K562 (cell line): ENCODE results near the gene BMPR2. TPM values are rescaled to one million over a fixed set of nuclear protein-coding genes. Genes with fewer than 3 reads are reported as not detected.

Source experiments
- ATAC-seq: fragments of 200-7000 bp; cut with Tn5 transposase; 3 replicates; pipeline ENCODE4 v1.9.1; 2020; ENCODE audit warnings: moderate library complexity
- BruUV-seq: library from RNA; stranded (reverse); fragments of 400-500 nt; replicated peaks from 2 replicates; lab custom pipeline; 2021; lab: Mats Ljungman, UMichigan
- CTCF ChIA-PET: fragments of 300-600 bp; formaldehyde crosslinking; extraction: SDS; loops from one replicate; lab custom pipeline; 2021; ENCODE audit warnings: low intra/inter-chr PET ratio; lab: Yijun Ruan, JAX
- POLR2A ChIA-PET: fragments of 300-600, 350-650 bp; sonication (Branson Sonifier 250); formaldehyde crosslinking; extraction: SDS; loops from one replicate; lab custom pipeline; 2021; ENCODE audit warnings: antibody characterized with exemption, inconsistent platforms; lab: Yijun Ruan, JAX
- DNase-seq, 4 experiments: peaks; one replicate each; pipeline versions ENCODE4 v3.0.0 to v3.0.0-alpha.2; 2011 to 2018; ENCODE audit warnings: low spot score in 3 of 4, mixed read lengths in 3 of 4; ENCODE audit errors: extremely low read depth in 1 of 4
- FAIRE-seq: peaks from 2 replicates; lab custom pipeline; 2011; peaks lifted over from hg19 to GRCh38; lab: Jason Lieb, UNC
- H2AFZ ChIP-seq: 2 replicates; pipeline ENCODE4 v1.6.0; 2011; ENCODE audit warnings: low read depth, low read length, control low read depth, inconsistent platforms
- H3K27ac ChIP-seq: fragments of 200-600 bp; 3 replicates; pipeline ENCODE4 v1.8.0; 2011; ENCODE audit warnings: low read depth, mild to moderate bottlenecking, control low read depth, inconsistent platforms, low read length, moderate library complexity, mixed read lengths; ENCODE audit errors: extremely low read depth
- H3K27me3 ChIP-seq, 2 experiments: fragments of 300-600 bp in 1 of 2; 2 replicates in 1 of 2; 3 replicates in 1 of 2; pipeline versions ENCODE4 v1.6.0 to v1.8.0; 2011; ENCODE audit warnings: inconsistent platforms in 2 of 2, low read length in 2 of 2, mild to moderate bottlenecking in 1 of 2, mixed read lengths in 1 of 2, moderate library complexity in 1 of 2; ENCODE audit not compliant: control insufficient read depth in 2 of 2, insufficient read depth in 2 of 2
- H3K36me3 ChIP-seq: fragments of 300-600 bp; 3 replicates; pipeline ENCODE4 v1.8.0; 2011; ENCODE audit warnings: mild to moderate bottlenecking, low read length, inconsistent platforms; ENCODE audit not compliant: control insufficient read depth, insufficient read depth
- H3K4me1 ChIP-seq, 2 experiments: fragments of 200-600 bp in 1 of 2; replicated peaks in 1 of 2; 2 replicates in 1 of 2; 3 replicates in 1 of 2; pipeline versions ENCODE4 v1.5.1 to v1.8.0; 2011; ENCODE audit warnings: inconsistent platforms in 2 of 2, low read length in 2 of 2, mild to moderate bottlenecking in 1 of 2, mixed read lengths in 1 of 2, moderate library complexity in 1 of 2; ENCODE audit not compliant: control insufficient read depth in 2 of 2, insufficient read depth in 2 of 2
- H3K4me2 ChIP-seq: 2 replicates; pipeline ENCODE4 v1.6.1; 2011; ENCODE audit warnings: low read length, control low read depth, inconsistent platforms, mixed read lengths; ENCODE audit not compliant: insufficient read depth
- H3K4me3 ChIP-seq: fragments of 200-600 bp; sonication (generic), shearing (Covaris generic); 2 replicates; pipeline ENCODE4 v1.5.1; 2016; ENCODE audit warnings: control low read depth, inconsistent platforms
- H3K79me2 ChIP-seq: fragments of 200-600 bp; 3 replicates; pipeline ENCODE4 v1.8.0; 2011; ENCODE audit warnings: low read length, inconsistent platforms; ENCODE audit not compliant: control insufficient read depth, insufficient read depth
- H3K9ac ChIP-seq, 2 experiments: 2 replicates each; pipeline versions ENCODE4 v1.6.0 to v1.6.1; 2011; ENCODE audit warnings: low read depth in 2 of 2, low read length in 2 of 2, control low read depth in 1 of 2, inconsistent platforms in 1 of 2, mild to moderate bottlenecking in 1 of 2, mixed read lengths in 1 of 2; ENCODE audit not compliant: insufficient read depth in 1 of 2
- H3K9me1 ChIP-seq: one replicate; pipeline ENCODE4 v1.6.0; 2011; ENCODE audit warnings: inconsistent platforms, mild to moderate bottlenecking, low read length, moderate library complexity; ENCODE audit not compliant: control insufficient read depth, insufficient read depth
- H3K9me3 ChIP-seq: replicated peaks from 2 replicates; pipeline ENCODE4 v1.5.1; 2011; ENCODE audit warnings: low read depth, low read length, inconsistent platforms; ENCODE audit not compliant: control insufficient read depth, insufficient read depth
- H4K20me1 ChIP-seq: replicated peaks from 2 replicates; pipeline ENCODE4 v1.6.1; 2011; ENCODE audit warnings: low read length, inconsistent platforms, mixed read lengths; ENCODE audit not compliant: control insufficient read depth, insufficient read depth
- EP400 ChIP-seq: fragments of 450-650 bp; IDR thresholded peaks from 2 replicates; pipeline ENCODE4 v1.6.1; 2017; ENCODE audit warnings: antibody characterized with exemption, mild to moderate bottlenecking, moderate library complexity
- ETV5 ChIP-seq: sonication (generic); formaldehyde crosslinking; IDR thresholded peaks from 2 replicates; pipeline ENCODE4 v1.4.0; 2020; ENCODE audit warnings: low read depth, mild to moderate bottlenecking, missing genetic modification reagents
- HCFC1 ChIP-seq: IDR thresholded peaks from 2 replicates; pipeline ENCODE4 v1.6.1; 2012; ENCODE audit warnings: low read depth, low read length, improper control_type of control experiment
- NFATC3 ChIP-seq: fragments of 450-650 bp; IDR thresholded peaks from 2 replicates; pipeline ENCODE4 v1.6.1; 2017; ENCODE audit warnings: mild to moderate bottlenecking
- PHB2 ChIP-seq: fragments of 450-650 bp; IDR thresholded peaks from 2 replicates; pipeline ENCODE4 v1.6.1; 2017; ENCODE audit warnings: low read depth
- SIN3A ChIP-seq, 2 experiments: fragments of 150-350 bp in 1 of 2; IDR thresholded peaks; 2 replicates each; pipeline ENCODE4 v1.6.1; 2011 to 2016; ENCODE audit warnings: borderline replicate concordance in 2 of 2, low read depth in 2 of 2, low read length in 2 of 2, mild to moderate bottlenecking in 2 of 2, moderate library complexity in 2 of 2; ENCODE audit not compliant: control insufficient read depth in 1 of 2
- ZBTB17 ChIP-seq: fragments of 450-650 bp; formaldehyde crosslinking; IDR thresholded peaks from 2 replicates; pipeline ENCODE4 v1.4.0; 2020; ENCODE audit warnings: mild to moderate bottlenecking
- ZNF274 ChIP-seq: IDR thresholded peaks from 2 replicates; pipeline ENCODE4 v1.6.1; 2011; ENCODE audit warnings: low read depth, mild to moderate bottlenecking, low read length, moderate library complexity, borderline replicate concordance
- ZNF431 ChIP-seq: sonication (generic); formaldehyde crosslinking; IDR thresholded peaks from 2 replicates; pipeline ENCODE4 v1.8.0; 2022; ENCODE audit warnings: mild to moderate bottlenecking, missing genetic modification reagents
- WGBS: fragments of 100-300 bp; shearing (Covaris generic); methylation state at CpG from one replicate; pipeline ENCODE4 v1.1.6; 2016; ENCODE audit warnings: low coverage, mixed read lengths; ENCODE audit not compliant: insufficient coverage; ENCODE audit errors: missing lambda C conversion rate; 5-methylcytosine and 5-hydroxymethylcytosine counted together
- in situ Hi-C: fragments of 300-500 bp; cut with MboI; formaldehyde crosslinking; loops from 4 replicates; pipeline ENCODE4 v1.15.0; 2018; ENCODE audit warnings: inconsistent platforms, mixed read lengths
- intact Hi-C: fragments of 100-400 bp; cut with micrococcal nuclease; formaldehyde crosslinking; loops from 2 replicates; pipeline ENCODE4 v1.14.2; 2022
- polyA plus RNA-seq, 8 experiments: library from polyadenylated mRNA; depleted of rRNA in 4 of 8; stranded (reverse) in 5 of 8; unstranded in 3 of 8; fragments of >200 nt; fragmentation: Nextera tagmentation in 2 of 8; fragmentation: Illumina TruSeq in 1 of 8; extraction: Ambion mirVana in 2 of 8; extraction: Trizol in 1 of 8; gene quantifications; 2 replicates each; pipeline versions ENCODE4 v1.2.1 to v1.2.3, GENCODE V29; 2011 to 2014; ENCODE audit warnings: inconsistent platforms in 1 of 8, missing spikeins in 1 of 8
- total RNA-seq, 7 experiments: library from RNA; depleted of rRNA in 6 of 7; stranded (reverse); fragments of >200 nt in 6 of 7; fragmentation: Illumina TruSeq in 2 of 7; extraction: Trizol in 2 of 7; gene quantifications; 2 replicates each; pipeline versions ENCODE4 v1.2.1 to v1.2.3, GENCODE V29; 2011 to 2021; ENCODE audit warnings: low replicate concordance in 1 of 7

Gene BMPR2
- total and polyA plus RNA-seq, 9 of the 15 experiments (the other 6 are each of a cell fraction or from before 2014, with no cell fraction given): 0.73 to 5.0 (median 3.3) TPM

DNA sequence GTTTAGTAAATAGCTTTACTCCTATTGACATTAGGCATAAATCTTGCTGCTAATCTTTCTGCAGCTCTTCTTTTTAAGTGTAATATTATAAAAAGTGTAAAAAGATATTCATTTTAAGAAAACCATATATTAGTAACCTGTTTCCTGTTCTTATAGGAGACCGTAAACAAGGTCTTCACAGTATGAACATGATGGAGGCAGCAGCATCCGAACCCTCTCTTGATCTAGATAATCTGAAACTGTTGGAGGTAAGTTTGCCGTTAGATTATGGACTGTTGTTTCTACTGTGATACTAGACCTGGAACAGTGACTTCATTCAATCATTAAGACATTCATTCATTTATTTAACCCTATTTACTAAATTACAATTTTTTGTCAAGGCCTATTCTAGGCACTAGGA lies 138.6 kb downstream of the BMPR2 start:
- BruUV-seq: no TSS peak
- Histone ChIP-seq H3K79me2 (no peaks in the 10 kb centered on the region), H3K4me1 (no peaks in the 10 kb centered on the region), H4K20me1 (no peaks in the 10 kb centered on the region), H3K9me1 (no peaks in the 10 kb centered on the region), H3K36me3 (no peaks in the 10 kb centered on the region), H3K4me3 (no peak overlapping the region), H3K27ac (no peak overlapping the region), H3K9ac (no peak overlapping the region), H3K27me3 (no peaks in the 10 kb centered on the region), H3K9me3 (no peaks in the 10 kb centered on the region), H3K4me2 (no peak overlapping the region), H2AFZ (no peak overlapping the region)
- in situ Hi-C loops: no loop called here
- WGBS: 74% methylated on average over 3 of the region's 3 CpGs
- FAIRE-seq: no peak
- no peak for DNase-seq
- TF ChIP-seq NFATC3 (no peak), EP400 (no peak), ZBTB17 (CRISPR knock-in tag) (no peak), ZNF274 (no peak), ZNF431 (CRISPR knock-in tag) (no peak), SIN3A (IDR thresholded peaks at IDR 0.05; ENCODE audit: borderline replicate concordance in 2 of 2, control insufficient read depth in 1 of 2, low read depth in 2 of 2, low read length in 2 of 2) (no peak), PHB2 (no peak), HCFC1 (no peak), ETV5 (CRISPR knock-in tag) (no peak)
- ChIA-PET POLR2A (no interaction called here), CTCF (no interaction called here)
- intact Hi-C loops: no loop called here
- ATAC-seq: no peak
